ENCODE results near the gene ANKZF1.

The ANKZF1 gene

DNA sequence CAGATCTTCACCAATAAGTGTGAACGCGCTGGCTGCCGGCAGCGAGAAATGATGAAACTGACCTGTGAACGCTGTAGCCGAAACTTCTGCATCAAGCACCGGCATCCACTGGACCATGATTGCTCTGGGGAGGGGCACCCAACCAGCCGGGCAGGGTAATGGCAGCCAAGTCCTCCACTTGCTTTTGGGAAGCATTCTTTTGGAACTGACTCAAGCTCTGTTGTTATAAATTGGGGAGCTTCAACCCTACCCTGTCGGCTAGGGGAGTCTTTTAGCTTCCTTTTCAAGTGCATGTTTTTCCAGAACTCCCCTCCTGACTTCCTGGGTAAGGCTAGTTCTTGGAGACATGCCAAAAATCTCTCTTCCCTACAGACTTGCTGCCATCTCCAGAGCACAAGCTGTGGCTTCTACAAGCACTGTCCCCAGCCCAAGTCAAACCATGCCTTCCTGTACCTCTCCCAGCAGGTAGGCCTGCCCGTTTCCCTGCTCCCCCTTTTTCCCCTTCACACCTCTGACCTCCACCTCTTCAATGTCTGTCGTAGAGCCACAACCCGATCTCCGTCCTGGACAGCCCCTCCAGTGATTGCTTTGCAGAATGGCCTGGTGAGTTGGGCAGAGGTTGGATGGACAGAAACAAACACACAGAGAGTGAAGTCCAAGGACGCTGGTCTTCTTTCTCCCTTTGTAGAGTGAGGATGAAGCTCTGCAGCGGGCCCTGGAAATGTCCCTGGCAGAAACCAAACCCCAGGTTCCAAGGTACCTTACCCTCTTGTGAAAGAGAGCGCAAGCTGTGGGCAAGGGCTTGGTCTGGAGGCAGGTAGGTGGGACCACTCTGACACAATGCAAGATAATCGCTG, 21.5 kb upstream of the ANKZF1 start:
- no peaks in the 10 kb centered on the region for H3K27me3 ChIP-seq (replicated peaks; ENCODE audit: control insufficient read depth, insufficient read depth, low read length)
- H3K4me3 ChIP-seq (replicated peaks; ENCODE audit: low read depth, low read length) = no peak overlapping the region
- peaks cover 13% of the 10 kb centered on the region for H3K36me3 ChIP-seq (ENCODE audit: control insufficient read depth, insufficient read depth, low read length)
- no peak for DNase-seq (ENCODE audit: extremely low read depth, insufficient read length)
- TF ChIP-seq, protein P1, sequence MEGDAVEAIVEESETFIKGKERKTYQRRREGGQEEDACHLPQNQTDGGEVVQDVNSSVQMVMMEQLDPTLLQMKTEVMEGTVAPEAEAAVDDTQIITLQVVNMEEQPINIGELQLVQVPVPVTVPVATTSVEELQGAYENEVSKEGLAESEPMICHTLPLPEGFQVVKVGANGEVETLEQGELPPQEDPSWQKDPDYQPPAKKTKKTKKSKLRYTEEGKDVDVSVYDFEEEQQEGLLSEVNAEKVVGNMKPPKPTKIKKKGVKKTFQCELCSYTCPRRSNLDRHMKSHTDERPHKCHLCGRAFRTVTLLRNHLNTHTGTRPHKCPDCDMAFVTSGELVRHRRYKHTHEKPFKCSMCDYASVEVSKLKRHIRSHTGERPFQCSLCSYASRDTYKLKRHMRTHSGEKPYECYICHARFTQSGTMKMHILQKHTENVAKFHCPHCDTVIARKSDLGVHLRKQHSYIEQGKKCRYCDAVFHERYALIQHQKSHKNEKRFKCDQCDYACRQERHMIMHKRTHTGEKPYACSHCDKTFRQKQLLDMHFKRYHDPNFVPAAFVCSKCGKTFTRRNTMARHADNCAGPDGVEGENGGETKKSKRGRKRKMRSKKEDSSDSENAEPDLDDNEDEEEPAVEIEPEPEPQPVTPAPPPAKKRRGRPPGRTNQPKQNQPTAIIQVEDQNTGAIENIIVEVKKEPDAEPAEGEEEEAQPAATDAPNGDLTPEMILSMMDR (IDR thresholded peaks at IDR 0.05; ENCODE audit: insufficient read depth, low read length, poor library complexity, severe bottlenecking) = no peak

DNA sequence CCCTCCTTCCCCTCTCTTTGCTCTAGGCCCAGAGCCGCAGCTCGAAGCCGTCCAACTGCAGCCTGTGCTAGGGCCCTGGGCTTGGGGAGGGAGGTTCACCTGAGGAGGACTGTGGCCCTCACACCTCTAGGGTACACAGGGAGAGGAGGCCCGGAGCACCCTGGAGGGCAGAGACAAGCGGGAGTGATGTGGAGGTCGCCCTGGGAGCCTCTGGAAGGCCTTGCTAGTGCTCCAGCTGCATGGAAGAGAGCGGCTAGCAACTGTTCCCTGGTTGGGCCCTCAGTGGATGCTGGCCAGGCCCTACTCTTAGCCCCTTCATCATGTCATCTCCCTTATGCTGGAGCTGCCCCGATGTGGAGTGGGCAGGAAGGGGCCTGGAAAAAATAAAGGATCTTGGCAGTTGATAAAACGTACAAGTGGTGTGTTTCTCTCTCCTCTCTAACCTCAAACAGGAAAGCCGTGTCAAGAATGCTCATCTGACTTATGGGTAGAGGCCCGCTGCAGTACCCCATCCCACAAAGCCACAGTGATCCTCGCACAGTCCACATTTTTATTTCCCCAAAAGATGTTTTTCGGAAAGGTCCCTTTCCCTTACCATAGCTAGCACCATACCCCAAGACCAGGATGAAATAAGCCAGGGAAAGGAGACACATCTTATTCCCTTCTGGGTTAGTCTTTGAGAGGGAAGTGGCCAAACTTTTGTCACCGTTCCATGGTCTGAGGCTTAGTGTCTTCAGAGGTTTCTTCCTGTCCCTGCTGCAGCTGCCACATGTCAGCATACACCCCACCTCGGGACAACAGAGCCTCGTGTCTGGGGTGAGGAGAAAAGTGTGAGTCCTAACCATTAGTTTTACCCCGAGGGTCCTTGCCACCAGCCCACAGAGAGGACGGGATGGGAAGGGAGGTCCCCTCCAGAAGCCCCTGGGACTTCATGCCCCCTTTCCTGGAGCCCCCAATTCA, 20.1 kb upstream of the ANKZF1 start:
- no peaks in the 10 kb centered on the region for H3K27me3 ChIP-seq (replicated peaks; ENCODE audit: control insufficient read depth, insufficient read depth, low read length)
- H3K4me3 ChIP-seq (replicated peaks; ENCODE audit: low read depth, low read length) = no peak overlapping the region
- TF ChIP-seq, protein P1 (IDR thresholded peaks at IDR 0.05; ENCODE audit: insufficient read depth, low read length, poor library complexity, severe bottlenecking) = no peak
- peaks cover 15% of the 10 kb centered on the region for H3K36me3 ChIP-seq (ENCODE audit: control insufficient read depth, insufficient read depth, low read length)
- no peak for DNase-seq (ENCODE audit: extremely low read depth, insufficient read length)

DNA sequence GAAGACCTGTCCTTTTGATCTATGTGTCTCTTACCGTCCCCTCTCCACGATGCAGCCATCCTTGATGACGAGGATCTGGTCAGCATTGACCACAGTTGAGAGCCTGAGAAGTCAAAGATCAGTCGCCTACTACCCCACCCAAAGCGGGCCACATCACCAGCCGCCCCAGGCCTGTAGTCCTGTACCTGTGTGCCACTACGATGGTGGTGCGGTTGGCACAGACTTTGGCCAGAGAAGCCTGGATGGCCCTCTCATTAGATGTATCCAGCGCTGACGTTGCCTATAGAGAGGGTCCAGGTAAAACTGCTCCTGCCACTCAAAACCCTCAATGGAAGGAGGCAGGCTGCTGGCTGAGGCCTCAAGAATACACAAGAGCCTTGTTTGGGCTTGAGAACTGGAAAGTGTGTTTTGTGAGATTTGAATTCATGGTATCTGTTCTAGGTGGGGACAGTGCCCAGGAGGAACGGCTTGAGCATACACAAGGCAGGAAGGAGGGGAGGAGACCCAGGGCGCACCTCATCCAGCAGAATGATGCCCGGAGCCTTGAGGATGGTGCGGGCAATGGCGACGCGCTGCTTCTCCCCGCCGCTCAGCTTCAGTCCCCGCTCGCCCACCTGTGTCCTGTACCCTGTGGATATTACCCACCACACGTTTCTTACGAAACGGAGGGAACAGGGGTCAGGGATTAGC, 19.3 kb upstream of the ANKZF1 start:
- TF ChIP-seq, protein P1 (IDR thresholded peaks at IDR 0.05; ENCODE audit: insufficient read depth, low read length, poor library complexity, severe bottlenecking) = no peak

DNA sequence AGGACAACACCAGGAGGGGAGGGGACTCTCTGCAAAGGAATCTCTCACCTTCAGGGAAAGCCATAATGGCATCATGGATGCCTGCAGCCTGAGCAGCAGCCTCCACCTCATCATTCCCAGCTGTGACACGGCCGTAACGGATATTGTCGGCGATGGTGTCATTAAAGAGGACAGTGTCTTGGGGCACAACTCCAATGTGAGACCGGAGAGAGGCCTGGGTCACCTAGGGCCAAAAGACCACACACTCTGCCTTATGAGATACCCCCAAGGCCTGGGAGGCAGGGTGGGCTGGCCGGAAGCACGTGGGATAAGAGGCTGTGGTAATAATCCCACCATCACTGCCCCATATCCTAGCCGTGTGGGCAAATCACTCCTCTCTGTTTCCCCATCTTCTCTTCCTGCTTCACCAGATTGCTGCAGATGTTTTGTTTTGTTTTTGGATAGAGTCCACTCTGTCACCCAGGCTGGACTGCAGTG, 18.7 kb upstream of the ANKZF1 start:
- Histone ChIP-seq H3K4me3 (replicated peaks; ENCODE audit: low read depth, low read length) (no peak overlapping the region), H3K36me3 (ENCODE audit: control insufficient read depth, insufficient read depth, low read length) (peaks cover 15% of the 10 kb centered on the region), H3K27me3 (replicated peaks; ENCODE audit: control insufficient read depth, insufficient read depth, low read length) (no peaks in the 10 kb centered on the region)
- no peak for DNase-seq (ENCODE audit: extremely low read depth, insufficient read length)
- TF ChIP-seq, protein P1 (IDR thresholded peaks at IDR 0.05; ENCODE audit: insufficient read depth, low read length, poor library complexity, severe bottlenecking) = no peak

More for the DNA sequence above, 19.3 kb upstream of the ANKZF1 start:
- Histone ChIP-seq H3K27me3 (replicated peaks; ENCODE audit: control insufficient read depth, insufficient read depth, low read length) (no peaks in the 10 kb centered on the region), H3K36me3 (ENCODE audit: control insufficient read depth, insufficient read depth, low read length) (peaks cover 15% of the 10 kb centered on the region), H3K4me3 (replicated peaks; ENCODE audit: low read depth, low read length) (no peak overlapping the region)
- no peak for DNase-seq (ENCODE audit: extremely low read depth, insufficient read length)

DNA sequence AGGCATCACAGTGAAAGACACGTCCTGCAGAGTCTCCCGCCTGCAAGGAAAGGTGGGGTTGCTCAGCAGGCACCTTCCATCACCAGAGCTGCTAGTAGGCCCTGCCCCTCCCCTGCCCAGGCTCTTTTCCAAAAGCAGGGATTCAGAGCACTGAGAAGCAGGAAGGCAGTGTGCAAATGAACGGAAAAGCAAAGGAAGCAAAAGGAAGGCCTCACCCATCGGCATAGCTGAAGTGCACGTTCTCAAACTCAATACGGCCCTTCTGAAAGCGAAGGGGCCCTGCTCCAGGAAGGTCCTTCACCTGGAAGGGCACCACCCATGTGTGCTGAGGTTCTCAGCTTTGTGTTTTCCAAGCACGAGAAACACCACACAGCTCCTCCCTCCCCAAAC, 16.6 kb upstream of the ANKZF1 start:
- no peaks in the 10 kb centered on the region for H3K27me3 ChIP-seq (replicated peaks; ENCODE audit: control insufficient read depth, insufficient read depth, low read length)
- TF ChIP-seq, protein P1 (IDR thresholded peaks at IDR 0.05; ENCODE audit: insufficient read depth, low read length, poor library complexity, severe bottlenecking) = no peak
- no peak for DNase-seq (ENCODE audit: extremely low read depth, insufficient read length)
- H3K4me3 ChIP-seq (replicated peaks; ENCODE audit: low read depth, low read length) = no peak overlapping the region
- peaks cover 17% of the 10 kb centered on the region for H3K36me3 ChIP-seq (ENCODE audit: control insufficient read depth, insufficient read depth, low read length)

All from GM06990 (cell line).